GM23338 (cell line): Measurements from ENCODE around the gene SETDB1. TPM values are rescaled to one million over a fixed set of nuclear protein-coding genes. Genes with fewer than 3 reads are reported as not detected.

Source experiments
- ATAC-seq: fragments of 200-7000 bp; cut with Tn5 transposase; 3 replicates; pipeline ENCODE4 v1.9.1; 2020
- DNase-seq: peaks from one replicate; pipeline ENCODE4 v3.0.0-alpha.2; 2015; ENCODE audit warnings: low spot score
- H2AFZ ChIP-seq: fragments of 200-600 bp; sonication (generic); 2 replicates; pipeline ENCODE4 v1.8.0; 2016; ENCODE audit warnings: antibody characterized with exemption, mild to moderate bottlenecking, moderate library complexity
- H3F3A ChIP-seq: fragments of 200-600 bp; sonication (generic); replicated peaks from 2 replicates; pipeline ENCODE4 v1.8.0; 2017; ENCODE audit warnings: antibody characterized with exemption, mixed run types, low read depth
- H3K27ac ChIP-seq: fragments of 200-600 bp; sonication (generic); 2 replicates; pipeline ENCODE4 v1.6.1; 2016; ENCODE audit warnings: low read depth
- H3K27me3 ChIP-seq: fragments of 200-600 bp; sonication (generic); 2 replicates; pipeline ENCODE4 v1.8.0; 2016; ENCODE audit warnings: mild to moderate bottlenecking, mixed run types, moderate library complexity; ENCODE audit not compliant: insufficient read depth
- H3K36me3 ChIP-seq: fragments of 200-600 bp; sonication (generic); 2 replicates; pipeline ENCODE4 v1.8.0; 2016; ENCODE audit warnings: mild to moderate bottlenecking; ENCODE audit not compliant: insufficient read depth
- H3K4me1 ChIP-seq: fragments of 200-600 bp; sonication (generic); 2 replicates; pipeline ENCODE4 v1.8.0; 2016; ENCODE audit warnings: mild to moderate bottlenecking, moderate library complexity; ENCODE audit not compliant: insufficient read depth
- H3K4me2 ChIP-seq: fragments of 200-600 bp; sonication (generic); 2 replicates; pipeline ENCODE4 v1.7.1; 2017; ENCODE audit warnings: mixed run types
- H3K4me3 ChIP-seq: fragments of 200-600 bp; sonication (generic); 2 replicates; pipeline ENCODE4 v1.6.1; 2016; ENCODE audit warnings: mixed run types
- H3K79me2 ChIP-seq: fragments of 200-600 bp; sonication (generic); replicated peaks from 2 replicates; pipeline ENCODE4 v1.8.0; 2017; ENCODE audit warnings: mild to moderate bottlenecking; ENCODE audit not compliant: insufficient read depth
- H3K9me2 ChIP-seq: fragments of 200-600 bp; sonication (generic); 2 replicates; pipeline ENCODE4 v1.8.0; 2017; ENCODE audit not compliant: insufficient read depth
- H4K20me1 ChIP-seq: fragments of 200-600 bp; sonication (generic); replicated peaks from 2 replicates; pipeline ENCODE4 v1.8.0; 2017; ENCODE audit warnings: mild to moderate bottlenecking; ENCODE audit not compliant: insufficient read depth
- H3K27ac Mint-ChIP-seq: 2 replicates; pipeline ENCODE4 v1.8.0; 2020; ENCODE audit warnings: inconsistent platforms, mild to moderate bottlenecking, moderate library complexity, mixed read lengths
- H3K27me3 Mint-ChIP-seq: 3 replicates; pipeline ENCODE4 v1.8.0; 2022; ENCODE audit warnings: low read depth, mild to moderate bottlenecking, moderate library complexity, mixed read lengths, inconsistent platforms; ENCODE audit not compliant: insufficient read depth, poor library complexity
- H3K36me3 Mint-ChIP-seq: 3 replicates; pipeline ENCODE4 v1.8.0; 2021; ENCODE audit warnings: low read depth, mild to moderate bottlenecking, inconsistent platforms, moderate library complexity, mixed read lengths
- H3K4me1 Mint-ChIP-seq: 3 replicates; pipeline ENCODE4 v1.8.0; 2020; ENCODE audit warnings: mild to moderate bottlenecking, inconsistent platforms, mixed read lengths
- H3K4me3 Mint-ChIP-seq: 3 replicates; pipeline ENCODE4 v1.8.0; 2021; ENCODE audit warnings: moderate library complexity, mild to moderate bottlenecking, inconsistent platforms, mixed read lengths
- H3K9me3 Mint-ChIP-seq: 3 replicates; pipeline ENCODE4 v1.8.0; 2020; ENCODE audit warnings: moderate library complexity, mild to moderate bottlenecking, inconsistent platforms, mixed read lengths
- CREB1 ChIP-seq: fragments of 250-450 bp; sonication (Bioruptor Pico); IDR thresholded peaks from 2 replicates; pipeline ENCODE4 v1.5.0; 2020; ENCODE audit warnings: low read depth, mild to moderate bottlenecking, moderate library complexity
- EZH2phosphoT487 ChIP-seq: fragments of 200-600 bp; sonication (generic); IDR thresholded peaks from one replicate; pipeline ENCODE4 v1.8.1; 2018; ENCODE audit warnings: antibody characterized with exemption; ENCODE audit not compliant: unreplicated experiment
- JUNB ChIP-seq: IDR thresholded peaks from one replicate; pipeline ENCODE4 v1.6.1; 2016; ENCODE audit warnings: antibody characterized with exemption; ENCODE audit not compliant: unreplicated experiment
- POLR2AphosphoS5 ChIP-seq: IDR thresholded peaks from 2 replicates; pipeline ENCODE4 v1.6.1; 2016; ENCODE audit warnings: antibody characterized with exemption, low read depth
- REST ChIP-seq: IDR thresholded peaks from one replicate; pipeline ENCODE4 v1.6.1; 2018; ENCODE audit warnings: antibody characterized with exemption; ENCODE audit not compliant: unreplicated experiment
- ZNF114 ChIP-seq: fragments of 250-450 bp; sonication (Bioruptor Pico); IDR thresholded peaks from 2 replicates; pipeline ENCODE4 v1.5.0; 2020; ENCODE audit warnings: mild to moderate bottlenecking, moderate library complexity
- ZNF331 ChIP-seq: fragments of 250-450 bp; sonication (Bioruptor Pico); IDR thresholded peaks from 2 replicates; pipeline ENCODE4 v1.5.0; 2020; ENCODE audit warnings: low read depth, mild to moderate bottlenecking, moderate library complexity
- ZNF462 ChIP-seq: fragments of 250-450 bp; sonication (Bioruptor Pico); IDR thresholded peaks from 2 replicates; pipeline ENCODE4 v1.5.0; 2020; ENCODE audit warnings: mild to moderate bottlenecking, moderate library complexity
- polyA plus RNA-seq: library from polyadenylated mRNA; unstranded; fragments of >200 nt; fragmentation: Nextera tagmentation; extraction: Ambion mirVana; gene quantifications from 2 replicates; pipeline ENCODE4 v1.2.1, GENCODE V29; 2016
- total RNA-seq: library from RNA; depleted of rRNA; stranded (reverse); fragments of >200 nt; shearing (Covaris generic); gene quantifications from 2 replicates; pipeline ENCODE4 v1.2.3, GENCODE V29; 2014

The SETDB1 gene
- total and polyA plus RNA-seq, 2 experiments from 2014 or later = 16.9 to 47.4 TPM

GRCh38 chr1:151010346-151010726 lies 84.2 kb downstream of the SETDB1 start:
- H3K27ac Mint-ChIP-seq = no peak overlapping the region
- TF ChIP-seq CREB1 (CRISPR knock-in tag) (no peak), EZH2phosphoT487 (no peak), ZNF114 (CRISPR knock-in tag) (no peak), REST (no peak), ZNF462 (CRISPR knock-in tag) (no peak), POLR2AphosphoS5 (no peak), JUNB (no peak), ZNF331 (no peak)
- Histone ChIP-seq H3K36me3 (no peaks in the 10 kb centered on the region), H3K4me3 (no peak overlapping the region), H3K4me2 (no peak overlapping the region), H4K20me1 (no peaks in the 10 kb centered on the region; the same call in 1 of the 2 replicates), H3K4me1 (peaks cover 19% of the 10 kb centered on the region), H3K9me2 (no peaks in the 10 kb centered on the region), H2AFZ (no peak overlapping the region), H3K27me3 (no peaks in the 10 kb centered on the region), H3K27ac (no peak overlapping the region), H3K79me2 (peaks cover 15% of the 10 kb centered on the region), H3F3A (peaks cover 13% of the 10 kb centered on the region; the same call in 1 of the 2 replicates)
- H3K4me1 Mint-ChIP-seq = peaks cover 35% of the 10 kb centered on the region
- H3K27me3 Mint-ChIP-seq = peaks cover 16% of the 10 kb centered on the region
- no peaks in the 10 kb centered on the region; the same call in 2 of the 3 replicates for H3K36me3 Mint-ChIP-seq
- no peak for ATAC-seq
- no peak for DNase-seq
- no peak overlapping the region for H3K4me3 Mint-ChIP-seq
- no peaks in the 10 kb centered on the region for H3K9me3 Mint-ChIP-seq
